Spleen (tissue), 11 donors: ENCODE data around the gene CFAP99. TPM values are rescaled to one million over a fixed set of nuclear protein-coding genes. Genes with fewer than 3 reads are reported as not detected.

Experiments used
- DNase-seq: peaks from one replicate; pipeline ENCODE4 v3.0.0-alpha.2; 2020
- H3K27ac ChIP-seq, 8 donors: fragments of 200-600 bp; sonication (generic) in 7 of 8; 1 replicate in 4 of 8; 2 replicates in 4 of 8; pipeline versions ENCODE4 v1.5.0 to v1.8.0; 2016 to 2021; ENCODE audit warnings: inconsistent platforms in 4 of 8, mild to moderate bottlenecking in 4 of 8, moderate library complexity in 1 of 8
- H3K27me3 ChIP-seq, 7 donors: fragments of 200-600 bp; sonication (generic) in 6 of 7; replicated peaks in 1 of 7; 1 replicate in 4 of 7; 2 replicates in 3 of 7; pipeline versions ENCODE4 v1.5.0 to v1.8.0; 2016 to 2021; ENCODE audit warnings: inconsistent platforms in 3 of 7, mild to moderate bottlenecking in 1 of 7
- H3K36me3 ChIP-seq, 6 donors: fragments of 200-600 bp; sonication (generic) in 5 of 6; 1 replicate in 4 of 6; 2 replicates in 2 of 6; pipeline versions ENCODE4 v1.5.0 to v1.8.0; 2016 to 2021; ENCODE audit warnings: inconsistent platforms in 2 of 6
- H3K4me1 ChIP-seq, 6 donors: fragments of 200-600 bp; sonication (generic) in 5 of 6; 1 replicate in 3 of 6; 2 replicates in 3 of 6; pipeline versions ENCODE4 v1.5.0 to v1.8.0; 2016 to 2021; ENCODE audit warnings: inconsistent platforms in 3 of 6
- H3K4me3 ChIP-seq, 8 donors: fragments of 200-600 bp; sonication (generic) in 7 of 8; 1 replicate in 4 of 8; 2 replicates in 4 of 8; pipeline versions ENCODE4 v1.5.0 to v1.8.0; 2016 to 2021; ENCODE audit warnings: inconsistent platforms in 4 of 8, mild to moderate bottlenecking in 4 of 8, moderate library complexity in 2 of 8
- H3K9me3 ChIP-seq, 8 donors: fragments of 200-600 bp; sonication (generic) in 7 of 8; 1 replicate in 4 of 8; 2 replicates in 4 of 8; pipeline versions ENCODE4 v1.5.0 to v1.8.0; 2016 to 2021; ENCODE audit warnings: inconsistent platforms in 4 of 8
- POLR2A ChIP-seq, 3 donors: fragments of 450-650 bp; IDR thresholded peaks; one replicate each; pipeline ENCODE4 v1.5.1; 2017; ENCODE audit warnings: antibody characterized with exemption in 3 of 3, mild to moderate bottlenecking in 1 of 3
- POLR2AphosphoS5 ChIP-seq, 3 donors: sonication (generic); formaldehyde crosslinking; IDR thresholded peaks; one replicate each; pipeline ENCODE4 v1.5.1; 2017; ENCODE audit warnings: antibody characterized with exemption in 3 of 3
- WGBS, 5 donors: extraction: QIAGEN DNeasy Blood & Tissue Kit in 3 of 5; methylation state at CpG; one replicate each; pipeline versions ENCODE4 v1.1.5 to v1.1.7; 2013 to 2018; 5-methylcytosine and 5-hydroxymethylcytosine counted together
- intact Hi-C: fragments of 100-400 bp; cut with DNase I; formaldehyde crosslinking; loops from one replicate; pipeline ENCODE4 v1.15.0; 2023; ENCODE audit warnings: low total_unique reads
- polyA plus RNA-seq, 3 donors: library from polyadenylated mRNA; stranded (reverse); fragments of 200-250 nt; gene quantifications; one replicate each; pipeline ENCODE4 v1.2.1, GENCODE V29; 2013
- total RNA-seq, 7 donors: library from RNA; depleted of rRNA in 3 of 7; stranded (reverse); fragments of >200 nt in 3 of 7; fragmentation: NEBNext Ultra II Directional in 4 of 7; extraction: Animal tissue kit (Norgen Biotek cat#: 25700) in 4 of 7; gene quantifications; one replicate each; pipeline versions ENCODE4 v1.1.0 to v1.2.1, GENCODE V29; 2016 to 2021
- TF ChIP-seq, protein P1 (sequence below), 11 experiments: fragments of 200-600 bp in 7 of 11; fragments of 450-650 bp in 4 of 11; sonication (generic) in 4 of 11; IDR thresholded peaks in 8 of 11; conservative IDR thresholded peaks in 3 of 11; 1 replicate in 7 of 11; 2 replicates in 4 of 11; pipeline versions ENCODE4 v1.4.0 to v1.8.0; 2016 to 2021; ENCODE audit warnings: antibody characterized with exemption in 11 of 11, inconsistent platforms in 4 of 11, mild to moderate bottlenecking in 1 of 11
- donor health status: healthy with polysubstance abuse.
- donor health status: DM: no; HTN: no; CAD: no; lungs with moderate emphysema.
- donor health status: DM: no; HTN: no; CAD: no.
- donor health status: Bipolar disorder and iron deficiency.
- donor health status: healthy.
- donor health status: DM: no; HTN: no; CAD: no.
- donor health status: DM: yes; HTN: yes; CAD: no.

CFAP99 gene
- total and polyA plus RNA-seq, 10 donors = 0.13 to 0.22 TPM; not detected in 8

DNA sequence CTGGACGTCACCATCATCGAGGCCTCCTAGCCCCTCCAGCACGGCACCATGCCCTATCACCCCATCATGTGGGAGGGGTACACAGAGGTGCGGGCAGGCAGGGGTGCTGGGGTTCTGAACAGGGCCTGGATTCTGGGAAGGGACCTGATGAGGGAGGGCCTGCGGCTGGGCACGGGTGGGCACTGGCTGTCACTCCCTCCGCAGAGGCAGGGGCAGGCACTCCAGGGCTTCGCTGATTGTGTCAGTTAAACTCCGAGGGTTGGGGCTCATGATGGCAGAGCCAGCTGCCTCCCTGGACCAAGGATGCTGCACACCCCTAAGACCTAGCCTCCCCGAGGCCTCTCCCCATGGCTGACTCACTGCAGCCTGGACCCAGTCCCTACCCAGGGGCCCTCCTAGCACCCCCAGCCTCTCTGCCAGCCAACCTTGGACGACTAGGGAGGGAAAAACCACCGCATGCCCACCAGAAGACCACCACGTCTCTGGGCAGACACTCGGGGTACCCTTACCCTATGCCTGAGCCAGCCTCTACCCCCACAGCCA lies 46.2 kb upstream of the CFAP99 start:
- 84 to 94% (median 86%) methylated on average over 6 to 14 of the region's 14 CpGs for WGBS, 5 donors
- Histone ChIP-seq H3K27ac (no peak overlapping the region), H3K4me3 (no peak overlapping the region), H3K27me3 (no peaks in the 10 kb centered on the region), H3K9me3 (peaks cover 0 to 13% (median 8%) of the 10 kb centered on the region in 8 donors), H3K36me3 (peaks cover 0 to 9% (median 0%) of the 10 kb centered on the region in 6 donors), H3K4me1 (no peaks in the 10 kb centered on the region)
- TF ChIP-seq, protein P1, sequence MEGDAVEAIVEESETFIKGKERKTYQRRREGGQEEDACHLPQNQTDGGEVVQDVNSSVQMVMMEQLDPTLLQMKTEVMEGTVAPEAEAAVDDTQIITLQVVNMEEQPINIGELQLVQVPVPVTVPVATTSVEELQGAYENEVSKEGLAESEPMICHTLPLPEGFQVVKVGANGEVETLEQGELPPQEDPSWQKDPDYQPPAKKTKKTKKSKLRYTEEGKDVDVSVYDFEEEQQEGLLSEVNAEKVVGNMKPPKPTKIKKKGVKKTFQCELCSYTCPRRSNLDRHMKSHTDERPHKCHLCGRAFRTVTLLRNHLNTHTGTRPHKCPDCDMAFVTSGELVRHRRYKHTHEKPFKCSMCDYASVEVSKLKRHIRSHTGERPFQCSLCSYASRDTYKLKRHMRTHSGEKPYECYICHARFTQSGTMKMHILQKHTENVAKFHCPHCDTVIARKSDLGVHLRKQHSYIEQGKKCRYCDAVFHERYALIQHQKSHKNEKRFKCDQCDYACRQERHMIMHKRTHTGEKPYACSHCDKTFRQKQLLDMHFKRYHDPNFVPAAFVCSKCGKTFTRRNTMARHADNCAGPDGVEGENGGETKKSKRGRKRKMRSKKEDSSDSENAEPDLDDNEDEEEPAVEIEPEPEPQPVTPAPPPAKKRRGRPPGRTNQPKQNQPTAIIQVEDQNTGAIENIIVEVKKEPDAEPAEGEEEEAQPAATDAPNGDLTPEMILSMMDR (IDR thresholded peaks at IDR 0.05 in 8 of 11, conservative IDR thresholded peaks at IDR 0.05 in 3 of 11) = no peak
- TF ChIP-seq POLR2A (IDR thresholded peaks at IDR 0.05) (no peak), POLR2AphosphoS5 (IDR thresholded peaks at IDR 0.05) (no peak)
- intact Hi-C loops = no loop called here
- no peak for DNase-seq

DNA sequence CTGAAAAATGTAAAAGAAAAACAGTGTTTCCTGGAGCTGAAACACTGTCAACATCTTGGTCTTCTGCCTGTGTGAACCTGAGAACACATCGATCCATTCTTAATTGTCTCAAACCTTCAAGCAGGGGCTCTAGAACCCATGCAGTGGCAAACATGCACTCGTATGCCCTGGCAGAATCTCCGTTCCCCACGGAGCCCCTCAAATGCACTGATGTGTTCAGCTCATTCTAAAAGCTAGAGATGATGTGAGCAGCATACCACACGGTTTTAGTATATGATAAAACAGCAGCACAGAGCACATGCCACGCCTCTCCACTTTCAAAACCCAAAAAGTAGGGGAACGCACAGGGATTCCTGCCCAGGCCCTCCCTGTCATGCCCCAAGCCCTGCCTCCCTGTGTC lies 45.2 kb upstream of the CFAP99 start:
- 83 to 91% (median 89%) methylated on average over 7 of the region's 7 CpGs for WGBS, 5 donors
- no peaks in the 10 kb centered on the region for H3K27me3 ChIP-seq
- H3K4me3 ChIP-seq = no peak overlapping the region
- no peak for DNase-seq
- peaks cover 0 to 10% (median 6%) of the 10 kb centered on the region in 8 donors for H3K9me3 ChIP-seq
- H3K4me1 ChIP-seq = no peaks in the 10 kb centered on the region
- H3K36me3 ChIP-seq = peaks cover 0 to 9% (median 0%) of the 10 kb centered on the region in 6 donors
- intact Hi-C loops = no loop called here
- no peak for TF ChIP-seq POLR2A (IDR thresholded peaks at IDR 0.05)
- TF ChIP-seq, protein P1 (IDR thresholded peaks at IDR 0.05 in 8 of 11, conservative IDR thresholded peaks at IDR 0.05 in 3 of 11) = no peak
- no peak for TF ChIP-seq POLR2AphosphoS5 (IDR thresholded peaks at IDR 0.05)
- H3K27ac ChIP-seq = no peak overlapping the region

DNA sequence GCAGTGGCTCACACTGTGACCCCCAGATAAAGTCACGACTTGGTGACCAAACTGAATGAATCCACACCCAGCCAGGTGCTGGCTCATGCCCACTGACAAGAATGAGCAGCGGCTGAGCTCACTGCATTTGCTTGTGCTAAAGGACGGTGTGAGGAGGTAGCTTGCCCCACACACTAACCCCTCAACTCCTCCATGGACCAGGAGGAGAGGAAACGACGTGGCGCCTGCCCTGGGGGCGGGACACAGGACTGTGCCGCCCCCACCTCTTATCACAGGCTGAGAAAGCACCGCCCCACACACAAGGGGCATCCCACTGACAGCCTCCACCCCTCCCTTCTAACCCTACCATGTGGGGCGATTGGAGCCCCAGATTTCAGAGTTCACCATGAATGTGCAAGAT lies 43.3 kb upstream of the CFAP99 start:
- H3K9me3 ChIP-seq = no peaks in the 10 kb centered on the region
- 82 to 89% (median 83%) methylated on average over 5 to 10 of the region's 10 CpGs for WGBS, 5 donors
- peaks cover 0 to 7% (median 0%) of the 10 kb centered on the region in 6 donors for H3K36me3 ChIP-seq
- TF ChIP-seq POLR2A (IDR thresholded peaks at IDR 0.05) (no peak), POLR2AphosphoS5 (IDR thresholded peaks at IDR 0.05) (no peak)
- TF ChIP-seq, protein P1 (IDR thresholded peaks at IDR 0.05 in 8 of 11, conservative IDR thresholded peaks at IDR 0.05 in 3 of 11) = no peak
- no peaks in the 10 kb centered on the region for H3K27me3 ChIP-seq
- no peak overlapping the region for H3K27ac ChIP-seq
- H3K4me3 ChIP-seq = no peak overlapping the region
- H3K4me1 ChIP-seq = no peaks in the 10 kb centered on the region
- intact Hi-C loops = no loop called here
- DNase-seq = no peak

DNA sequence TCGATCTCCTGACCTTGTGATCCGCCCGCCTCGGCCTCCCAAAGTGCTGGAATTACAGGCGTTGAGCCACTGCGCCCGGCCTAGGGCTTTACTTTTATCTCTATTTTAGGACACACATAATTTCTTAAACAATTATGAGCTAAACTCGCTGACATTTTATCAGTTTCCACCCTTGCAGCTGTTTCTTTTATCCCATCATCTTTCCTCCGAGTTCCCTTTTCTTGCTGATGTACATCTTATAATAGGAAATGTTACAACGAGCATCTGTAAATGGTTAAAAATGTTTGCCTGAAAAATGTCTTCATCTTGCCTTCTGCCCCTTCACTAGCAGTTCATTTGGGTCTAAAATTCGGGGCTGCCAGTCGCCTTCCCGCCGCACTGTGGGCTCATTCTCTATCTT lies 41.5 kb upstream of the CFAP99 start:
- Histone ChIP-seq H3K4me1 (no peaks in the 10 kb centered on the region), H3K27ac (no peak overlapping the region), H3K4me3 (no peak overlapping the region), H3K36me3 (no peaks in the 10 kb centered on the region), H3K9me3 (peaks cover 0 to 4% (median 0%) of the 10 kb centered on the region in 8 donors), H3K27me3 (no peaks in the 10 kb centered on the region)
- no peak for DNase-seq
- 82 to 91% (median 86%) methylated on average over 14 of the region's 14 CpGs for WGBS, 5 donors
- intact Hi-C loops = no loop called here
- TF ChIP-seq POLR2AphosphoS5 (IDR thresholded peaks at IDR 0.05) (no peak), POLR2A (IDR thresholded peaks at IDR 0.05) (no peak)
- TF ChIP-seq, protein P1 (IDR thresholded peaks at IDR 0.05 in 8 of 11, conservative IDR thresholded peaks at IDR 0.05 in 3 of 11) = no peak
